Measurements from ENCODE around the gene SH2D3C. TPM values are rescaled to one million over a fixed set of nuclear protein-coding genes. Genes with fewer than 3 reads are reported as not detected.
A peak's percentile ranks its signal among the peaks of the same experiment; 100 is the strongest.

SH2D3C gene
- total and polyA plus RNA-seq, 2 donors from 2014 or later: 13.7 to 27.7 TPM

GRCh38 chr9:127720031-127720864, 58.2 kb downstream of the SH2D3C start:
- no peak for TF ChIP-seq CTCF (IDR thresholded peaks at IDR 0.05; ENCODE audit: borderline replicate concordance, extremely low read depth, insufficient read depth)
- Histone ChIP-seq H3K36me3 (ENCODE audit: control insufficient read depth in 2 of 3, insufficient read depth in 3 of 3, low read length in 3 of 3) (no peaks in the 10 kb centered on the region), H3K9me3 (ENCODE audit: control insufficient read depth in 2 of 3, insufficient read depth in 1 of 3, low read length in 3 of 3) (no peaks in the 10 kb centered on the region), H3K9ac (ENCODE audit: low read length in 3 of 3) (no peak overlapping the region), H3K27ac (ENCODE audit: low read depth in 2 of 2, low read length in 2 of 2) (no peak overlapping the region), H3K4me1 (ENCODE audit: control insufficient read depth in 2 of 3, insufficient read depth in 2 of 3, low read depth in 1 of 3, low read length in 3 of 3) (peaks cover 0 to 9% (median 3%) of the 10 kb centered on the region in 3 donors), H3K4me3 (ENCODE audit: low read length in 3 of 3) (no peak overlapping the region), H3K27me3 (ENCODE audit: control insufficient read depth, insufficient read depth, low read length) (no peaks in the 10 kb centered on the region)
- DNase-seq: peak in 1 of 5 donors; percentile 66
- intact Hi-C loops (cut with DNase I): loop anchor here (10.0 kb wide), 1 partner anchor 125 kb away; no protein-coding TSS in a partner anchor
- FAIRE-seq: no peak

- intact Hi-C loops (cut with DNase I): no loop called here
- Histone ChIP-seq H3K27me3 (ENCODE audit: control insufficient read depth, insufficient read depth, low read length) (no peaks in the 10 kb centered on the region), H3K36me3 (ENCODE audit: control insufficient read depth in 2 of 3, insufficient read depth in 3 of 3, low read length in 3 of 3) (no peaks in the 10 kb centered on the region), H3K4me1 (ENCODE audit: control insufficient read depth in 2 of 3, insufficient read depth in 2 of 3, low read depth in 1 of 3, low read length in 3 of 3) (peaks cover 0 to 12% (median 3%) of the 10 kb centered on the region in 3 donors), H3K4me3 (ENCODE audit: low read length in 3 of 3) (no peak overlapping the region), H3K9me3 (ENCODE audit: control insufficient read depth in 2 of 3, insufficient read depth in 1 of 3, low read length in 3 of 3) (no peaks in the 10 kb centered on the region), H3K27ac (ENCODE audit: low read depth in 2 of 2, low read length in 2 of 2) (no peak overlapping the region), H3K9ac (ENCODE audit: low read length in 3 of 3) (no peak overlapping the region)
- no peak for TF ChIP-seq CTCF (IDR thresholded peaks at IDR 0.05; ENCODE audit: borderline replicate concordance, extremely low read depth, insufficient read depth)
- FAIRE-seq: no peak
- no peak for DNase-seq
These were observed 60.7 kb downstream of the SH2D3C start for GRCh38 chr9:127717766-127718165.

GRCh38 chr9:127716412-127716811, 62.1 kb downstream of the SH2D3C start:
- Histone ChIP-seq H3K4me3 (ENCODE audit: low read length in 3 of 3) (peak overlapping the region in 2 of 3 donors; percentile 91 to 94), H3K4me1 (ENCODE audit: control insufficient read depth in 2 of 3, insufficient read depth in 2 of 3, low read depth in 1 of 3, low read length in 3 of 3) (peaks cover 0 to 12% (median 3%) of the 10 kb centered on the region in 3 donors), H3K27ac (ENCODE audit: low read depth in 2 of 2, low read length in 2 of 2) (peak overlapping the region; percentile 77 to 91), H3K9me3 (ENCODE audit: control insufficient read depth in 2 of 3, insufficient read depth in 1 of 3, low read length in 3 of 3) (no peaks in the 10 kb centered on the region), H3K9ac (ENCODE audit: low read length in 3 of 3) (peak overlapping the region in 1 of 3 donors; percentile 71), H3K27me3 (ENCODE audit: control insufficient read depth, insufficient read depth, low read length) (no peaks in the 10 kb centered on the region), H3K36me3 (ENCODE audit: control insufficient read depth in 2 of 3, insufficient read depth in 3 of 3, low read length in 3 of 3) (no peaks in the 10 kb centered on the region)
- no peak for TF ChIP-seq CTCF (IDR thresholded peaks at IDR 0.05; ENCODE audit: borderline replicate concordance, extremely low read depth, insufficient read depth)
- DNase-seq (peak in 1 of 5 donors; percentile 53), FAIRE-seq (no peak)
- intact Hi-C loops (cut with DNase I): no loop called here
